OCI-LY7 (cell line): ENCODE measurements around the gene ANKRD37. TPM values are rescaled to one million over a fixed set of nuclear protein-coding genes. Genes with fewer than 3 reads are reported as not detected.

Source experiments
- BruUV-seq: library from RNA; stranded (reverse); fragments of 400-500 nt; replicated peaks from 2 replicates; lab custom pipeline; 2021; lab: Mats Ljungman, UMichigan
- CTCF ChIA-PET: fragments of 300-600 bp; sonication (Branson Sonifier 250); formaldehyde crosslinking; loops from one replicate; lab custom pipeline; 2022; ENCODE audit warnings: antibody characterized with exemption; ENCODE audit not compliant: unreplicated experiment; lab: Charles Lee
- POLR2A ChIA-PET: fragments of 300-600 bp; sonication (Branson Sonifier 250); formaldehyde crosslinking; loops from one replicate; lab custom pipeline; 2022; ENCODE audit warnings: antibody characterized with exemption; lab: Charles Lee
- DNase-seq: peaks from one replicate; pipeline ENCODE4 v3.0.0-alpha.2; 2015; ENCODE audit warnings: low spot score
- H2AFZ ChIP-seq: fragments of 200-600 bp; sonication (generic), shearing (Covaris generic); 2 replicates; pipeline ENCODE4 v1.6.1; 2014; ENCODE audit warnings: mild to moderate bottlenecking, antibody characterized with exemption, low read length, moderate library complexity
- H3K27ac ChIP-seq: fragments of 200-600 bp; sonication (generic); 2 replicates; pipeline ENCODE4 v1.5.1; 2014; ENCODE audit warnings: mixed run types, low read depth, mild to moderate bottlenecking, moderate library complexity, low read length, inconsistent platforms; ENCODE audit not compliant: poor library complexity, severe bottlenecking
- H3K36me3 ChIP-seq: fragments of 200-600 bp; sonication (generic); 2 replicates; pipeline ENCODE4 v1.6.1; 2014; ENCODE audit warnings: mild to moderate bottlenecking, antibody characterized with exemption, low read length, moderate library complexity, mixed read lengths; ENCODE audit not compliant: insufficient read depth
- H3K4me1 ChIP-seq: fragments of 200-600 bp; sonication (generic); 2 replicates; pipeline ENCODE4 v1.5.1; 2014; ENCODE audit warnings: mild to moderate bottlenecking, low read length; ENCODE audit not compliant: insufficient read depth, poor library complexity, severe bottlenecking
- H3K4me2 ChIP-seq: fragments of 200-600 bp; sonication (generic); 2 replicates; pipeline ENCODE4 v1.6.1; 2014; ENCODE audit warnings: mild to moderate bottlenecking, low read length
- H3K4me3 ChIP-seq: fragments of 200-600 bp; sonication (generic); 2 replicates; pipeline ENCODE4 v1.5.1; 2014; ENCODE audit warnings: mild to moderate bottlenecking, low read depth, low read length; ENCODE audit not compliant: poor library complexity, severe bottlenecking
- H3K79me2 ChIP-seq: fragments of 200-600 bp; sonication (generic); 2 replicates; pipeline ENCODE4 v1.6.1; 2016; ENCODE audit warnings: low read depth, mild to moderate bottlenecking, low read length, moderate library complexity, mixed read lengths; ENCODE audit not compliant: insufficient read depth
- H3K9me2 ChIP-seq: fragments of 200-600 bp; sonication (generic); 2 replicates; pipeline ENCODE4 v1.6.1; 2016; ENCODE audit warnings: mild to moderate bottlenecking, low read length, mixed read lengths; ENCODE audit not compliant: insufficient read depth
- H3K9me3 ChIP-seq: fragments of 200-600 bp; sonication (generic); 2 replicates; pipeline ENCODE4 v1.6.1; 2014; ENCODE audit warnings: mild to moderate bottlenecking, mixed run types, low read length, mixed read lengths
- H4K20me1 ChIP-seq: fragments of 200-600 bp; sonication (generic); 2 replicates; pipeline ENCODE4 v1.6.1; 2014; ENCODE audit warnings: mild to moderate bottlenecking, antibody characterized with exemption, low read length, moderate library complexity, mixed read lengths; ENCODE audit not compliant: insufficient read depth
- EZH2phosphoT487 ChIP-seq: fragments of 200-600 bp; sonication (generic); IDR thresholded peaks from 2 replicates; pipeline ENCODE4 v1.6.1; 2018; ENCODE audit warnings: low read depth, borderline replicate concordance, mild to moderate bottlenecking, mixed run types, antibody characterized with exemption, low read length, moderate library complexity, mixed read lengths
- intact Hi-C: fragments of 100-400 bp; cut with micrococcal nuclease; formaldehyde crosslinking; loops from one replicate; pipeline ENCODE4 v1.10.0; 2022; ENCODE audit not compliant: unreplicated experiment
- total RNA-seq, 2 experiments: library from RNA; depleted of rRNA in 1 of 2; stranded (reverse); fragments of >200 nt in 1 of 2; shearing (Covaris generic) in 1 of 2; gene quantifications; 2 replicates each; pipeline ENCODE4 v1.2.3, GENCODE V29; 2014 to 2022
- TF ChIP-seq, protein P1 (sequence below): fragments of 200-600 bp; sonication (generic); conservative IDR thresholded peaks from 2 replicates; pipeline ENCODE4 v1.5.1; 2014; ENCODE audit warnings: mild to moderate bottlenecking, antibody characterized with exemption, low read length, moderate library complexity, mixed read lengths

Gene ANKRD37
- total RNA-seq, 2 experiments from 2014 or later = 3.8 to 14.1 TPM

- no TSS peak for BruUV-seq
- Histone ChIP-seq H3K4me2 (no peak overlapping the region), H4K20me1 (no peaks in the 10 kb centered on the region), H3K9me3 (no peaks in the 10 kb centered on the region), H3K36me3 (peaks cover 68% of the 10 kb centered on the region), H3K9me2 (no peaks in the 10 kb centered on the region), H3K4me3 (no peak overlapping the region), H3K4me1 (peaks cover 6% of the 10 kb centered on the region), H3K79me2 (no peaks in the 10 kb centered on the region), H3K27ac (no peak overlapping the region), H2AFZ (no peak overlapping the region)
- CTCF ChIA-PET = no interaction called here
- intact Hi-C loops = no loop called here
- no peak for TF ChIP-seq EZH2phosphoT487
- TF ChIP-seq, protein P1, sequence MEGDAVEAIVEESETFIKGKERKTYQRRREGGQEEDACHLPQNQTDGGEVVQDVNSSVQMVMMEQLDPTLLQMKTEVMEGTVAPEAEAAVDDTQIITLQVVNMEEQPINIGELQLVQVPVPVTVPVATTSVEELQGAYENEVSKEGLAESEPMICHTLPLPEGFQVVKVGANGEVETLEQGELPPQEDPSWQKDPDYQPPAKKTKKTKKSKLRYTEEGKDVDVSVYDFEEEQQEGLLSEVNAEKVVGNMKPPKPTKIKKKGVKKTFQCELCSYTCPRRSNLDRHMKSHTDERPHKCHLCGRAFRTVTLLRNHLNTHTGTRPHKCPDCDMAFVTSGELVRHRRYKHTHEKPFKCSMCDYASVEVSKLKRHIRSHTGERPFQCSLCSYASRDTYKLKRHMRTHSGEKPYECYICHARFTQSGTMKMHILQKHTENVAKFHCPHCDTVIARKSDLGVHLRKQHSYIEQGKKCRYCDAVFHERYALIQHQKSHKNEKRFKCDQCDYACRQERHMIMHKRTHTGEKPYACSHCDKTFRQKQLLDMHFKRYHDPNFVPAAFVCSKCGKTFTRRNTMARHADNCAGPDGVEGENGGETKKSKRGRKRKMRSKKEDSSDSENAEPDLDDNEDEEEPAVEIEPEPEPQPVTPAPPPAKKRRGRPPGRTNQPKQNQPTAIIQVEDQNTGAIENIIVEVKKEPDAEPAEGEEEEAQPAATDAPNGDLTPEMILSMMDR = no peak
- no peak for DNase-seq
- POLR2A ChIA-PET = interaction anchor here (0.6 to 0.7 kb wide), 3 partner anchors 148 to 1401 kb away, joined by 3 to 5 read pairs (median 5); partner anchors contain the start of gene CFAP97
Observed at GRCh38 chr4:185352202-185352601, 44.4 kb upstream of the ANKRD37 start.

DNA sequence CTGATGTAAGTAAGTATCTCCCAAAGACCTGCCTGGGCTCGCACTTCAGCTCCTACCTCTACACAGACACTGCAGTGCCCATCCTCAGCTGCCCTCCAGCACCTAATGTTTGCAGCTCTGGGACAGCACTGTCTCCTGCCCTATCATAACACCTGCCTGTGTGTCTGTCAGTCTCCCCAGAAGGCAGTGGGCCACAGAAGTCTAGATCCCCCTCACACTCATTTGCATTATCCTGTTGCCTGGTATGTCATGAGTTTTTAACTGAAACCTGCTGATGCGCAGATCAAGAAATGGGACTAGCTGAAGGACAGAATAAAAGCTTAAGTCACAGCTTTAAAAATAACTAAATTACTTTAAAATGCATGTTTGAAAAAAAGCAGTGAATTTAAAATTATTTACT, 43.9 kb upstream of the ANKRD37 start:
- no peaks in the 10 kb centered on the region for H4K20me1 ChIP-seq
- H3K4me3 ChIP-seq = no peak overlapping the region
- peaks cover 69% of the 10 kb centered on the region for H3K36me3 ChIP-seq
- BruUV-seq = no TSS peak
- H3K79me2 ChIP-seq = no peaks in the 10 kb centered on the region
- intact Hi-C loops = no loop called here
- no peak overlapping the region for H3K4me2 ChIP-seq
- no peaks in the 10 kb centered on the region for H3K9me3 ChIP-seq
- DNase-seq = peak; percentile 8
- H3K27ac ChIP-seq = no peak overlapping the region
- no peaks in the 10 kb centered on the region for H3K9me2 ChIP-seq
- no peak overlapping the region for H2AFZ ChIP-seq
- peaks cover 6% of the 10 kb centered on the region for H3K4me1 ChIP-seq
- ChIA-PET CTCF (no interaction called here), POLR2A (interaction anchor here (0.6 to 0.7 kb wide), 5 partner anchors 14 to 1401 kb away, joined by 3 to 7 read pairs (median 5); partner anchors contain the start of gene CFAP97)
- TF ChIP-seq EZH2phosphoT487 = no peak
- TF ChIP-seq, protein P1 = no peak

DNA sequence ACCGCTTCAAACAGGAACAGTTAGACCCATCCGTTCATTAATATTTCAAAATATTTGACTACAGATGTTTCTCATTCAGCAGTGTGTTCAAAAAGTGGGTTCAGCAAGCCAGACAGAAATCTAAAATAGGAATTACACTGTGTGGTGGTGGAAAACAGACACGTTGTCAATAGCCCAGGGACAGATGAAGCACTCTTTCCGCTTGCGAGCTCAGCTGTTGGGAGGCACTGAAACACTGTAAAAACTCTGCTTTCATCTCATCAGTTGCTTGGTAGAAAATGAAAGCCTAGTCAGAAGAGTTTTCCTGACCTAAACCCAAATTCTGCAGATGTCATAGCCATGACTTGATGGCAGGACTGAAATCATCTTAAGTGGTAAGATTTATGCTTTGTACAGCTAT, 39.4 kb upstream of the ANKRD37 start:
- POLR2A ChIA-PET = no interaction called here
- H3K4me1 ChIP-seq = peaks cover 6% of the 10 kb centered on the region
- H3K4me2 ChIP-seq = no peak overlapping the region
- H2AFZ ChIP-seq = no peak overlapping the region
- intact Hi-C loops = no loop called here
- H3K9me3 ChIP-seq = no peaks in the 10 kb centered on the region
- H3K36me3 ChIP-seq = peaks cover 44% of the 10 kb centered on the region
- no peak overlapping the region for H3K4me3 ChIP-seq
- DNase-seq = no peak
- H3K79me2 ChIP-seq = no peaks in the 10 kb centered on the region
- H3K9me2 ChIP-seq = no peaks in the 10 kb centered on the region
- no peak overlapping the region for H3K27ac ChIP-seq
- CTCF ChIA-PET = interaction anchor here (0.6 kb wide), 1 partner anchor 65 kb away, joined by 3 read pairs; no protein-coding TSS in a partner anchor
- no TSS peak for BruUV-seq
- H4K20me1 ChIP-seq = no peaks in the 10 kb centered on the region
- TF ChIP-seq, protein P1 = no peak
- no peak for TF ChIP-seq EZH2phosphoT487
